HEK293 (cell line): ENCODE data around the gene POLR1H.

ENCODE experiments used
- KLF1 ChIP-seq: fragments of 450-650 bp; formaldehyde crosslinking; IDR thresholded peaks from 2 replicates; pipeline ENCODE4 v1.5.1; 2016; ENCODE audit warnings: missing biosample characterization, missing genetic modification characterization
- KLF10 ChIP-seq: fragments of 450-650 bp; IDR thresholded peaks from 2 replicates; pipeline ENCODE4 v1.5.1; 2018; ENCODE audit warnings: missing biosample characterization, mild to moderate bottlenecking, missing genetic modification characterization
- KLF9 ChIP-seq: fragments of 450-650 bp; formaldehyde crosslinking; IDR thresholded peaks from 2 replicates; pipeline ENCODE4 v1.5.1; 2016; ENCODE audit warnings: missing biosample characterization, missing genetic modification characterization, low read depth
- SP2 ChIP-seq: fragments of 450-650 bp; formaldehyde crosslinking; IDR thresholded peaks from 2 replicates; pipeline ENCODE4 v1.5.1; 2016; ENCODE audit warnings: missing biosample characterization, missing genetic modification characterization
- ZBTB8A ChIP-seq: fragments of 450-650 bp; formaldehyde crosslinking; IDR thresholded peaks from 2 replicates; pipeline ENCODE4 v1.5.1; 2016; ENCODE audit warnings: missing biosample characterization, missing genetic modification characterization
- ZFP3 ChIP-seq: fragments of 450-650 bp; formaldehyde crosslinking; IDR thresholded peaks from 2 replicates; pipeline ENCODE4 v1.5.1; 2016; ENCODE audit warnings: low read depth, missing biosample characterization, missing genetic modification characterization
- ZNF155 ChIP-seq: fragments of 450-650 bp; formaldehyde crosslinking; IDR thresholded peaks from 2 replicates; pipeline ENCODE4 v1.5.1; 2016; ENCODE audit warnings: missing biosample characterization, missing genetic modification characterization
- ZNF157 ChIP-seq: fragments of 450-650 bp; formaldehyde crosslinking; IDR thresholded peaks from 2 replicates; pipeline ENCODE4 v1.5.1; 2016; ENCODE audit warnings: missing biosample characterization, missing genetic modification characterization
- ZNF280C ChIP-seq: fragments of 450-650 bp; formaldehyde crosslinking; IDR thresholded peaks from 2 replicates; pipeline ENCODE4 v1.5.1; 2016; ENCODE audit warnings: missing biosample characterization, missing genetic modification characterization
- ZNF394 ChIP-seq: fragments of 450-650 bp; formaldehyde crosslinking; IDR thresholded peaks from 2 replicates; pipeline ENCODE4 v1.5.1; 2016; ENCODE audit warnings: missing biosample characterization, missing genetic modification characterization, mild to moderate bottlenecking, moderate library complexity, borderline replicate concordance
- ZNF398 ChIP-seq: fragments of 450-650 bp; formaldehyde crosslinking; IDR thresholded peaks from 2 replicates; pipeline ENCODE4 v1.5.1; 2017; ENCODE audit warnings: missing biosample characterization, missing genetic modification characterization
- ZNF558 ChIP-seq: fragments of 450-650 bp; formaldehyde crosslinking; IDR thresholded peaks from 2 replicates; pipeline ENCODE4 v1.5.1; 2016; ENCODE audit warnings: missing biosample characterization, missing genetic modification characterization
- ZNF571 ChIP-seq: fragments of 450-650 bp; formaldehyde crosslinking; IDR thresholded peaks from 2 replicates; pipeline ENCODE4 v1.5.0; 2017; ENCODE audit warnings: missing biosample characterization, missing genetic modification characterization
- ZNF692 ChIP-seq: fragments of 450-650 bp; formaldehyde crosslinking; IDR thresholded peaks from 2 replicates; pipeline ENCODE4 v1.5.1; 2016; ENCODE audit warnings: missing biosample characterization, missing genetic modification characterization
- ZNF704 ChIP-seq: fragments of 450-650 bp; formaldehyde crosslinking; IDR thresholded peaks from 2 replicates; pipeline ENCODE4 v1.5.1; 2016; ENCODE audit warnings: missing biosample characterization, missing genetic modification characterization
- ZNF707 ChIP-seq: fragments of 450-650 bp; formaldehyde crosslinking; IDR thresholded peaks from 2 replicates; pipeline ENCODE4 v1.5.1; 2016; ENCODE audit warnings: missing biosample characterization, missing genetic modification characterization
- ZNF768 ChIP-seq: fragments of 450-650 bp; formaldehyde crosslinking; IDR thresholded peaks from 2 replicates; pipeline ENCODE4 v1.5.1; 2018; ENCODE audit warnings: missing biosample characterization, mild to moderate bottlenecking, missing genetic modification characterization
- TF ChIP-seq, protein P1 (sequence below): fragments of 450-650 bp; formaldehyde crosslinking; IDR thresholded peaks from 2 replicates; pipeline ENCODE4 v1.5.1; 2016; ENCODE audit warnings: missing biosample characterization, missing genetic modification characterization
- TF ChIP-seq, protein P2 (sequence below): fragments of 450-650 bp; formaldehyde crosslinking; IDR thresholded peaks from 2 replicates; pipeline ENCODE4 v1.5.1; 2016; ENCODE audit warnings: missing biosample characterization, missing genetic modification characterization
- TF ChIP-seq, protein P3 (sequence below): fragments of 450-650 bp; formaldehyde crosslinking; optimal IDR thresholded peaks from 2 replicates; pipeline ENCODE3; 2016; ENCODE audit warnings: missing biosample characterization, mild to moderate bottlenecking, missing genetic modification characterization
- TF ChIP-seq, protein P4 (sequence below): fragments of 450-650 bp; formaldehyde crosslinking; IDR thresholded peaks from 2 replicates; pipeline ENCODE4 v1.5.1; 2017; ENCODE audit warnings: missing biosample characterization, missing genetic modification characterization

Gene POLR1H

DNA sequence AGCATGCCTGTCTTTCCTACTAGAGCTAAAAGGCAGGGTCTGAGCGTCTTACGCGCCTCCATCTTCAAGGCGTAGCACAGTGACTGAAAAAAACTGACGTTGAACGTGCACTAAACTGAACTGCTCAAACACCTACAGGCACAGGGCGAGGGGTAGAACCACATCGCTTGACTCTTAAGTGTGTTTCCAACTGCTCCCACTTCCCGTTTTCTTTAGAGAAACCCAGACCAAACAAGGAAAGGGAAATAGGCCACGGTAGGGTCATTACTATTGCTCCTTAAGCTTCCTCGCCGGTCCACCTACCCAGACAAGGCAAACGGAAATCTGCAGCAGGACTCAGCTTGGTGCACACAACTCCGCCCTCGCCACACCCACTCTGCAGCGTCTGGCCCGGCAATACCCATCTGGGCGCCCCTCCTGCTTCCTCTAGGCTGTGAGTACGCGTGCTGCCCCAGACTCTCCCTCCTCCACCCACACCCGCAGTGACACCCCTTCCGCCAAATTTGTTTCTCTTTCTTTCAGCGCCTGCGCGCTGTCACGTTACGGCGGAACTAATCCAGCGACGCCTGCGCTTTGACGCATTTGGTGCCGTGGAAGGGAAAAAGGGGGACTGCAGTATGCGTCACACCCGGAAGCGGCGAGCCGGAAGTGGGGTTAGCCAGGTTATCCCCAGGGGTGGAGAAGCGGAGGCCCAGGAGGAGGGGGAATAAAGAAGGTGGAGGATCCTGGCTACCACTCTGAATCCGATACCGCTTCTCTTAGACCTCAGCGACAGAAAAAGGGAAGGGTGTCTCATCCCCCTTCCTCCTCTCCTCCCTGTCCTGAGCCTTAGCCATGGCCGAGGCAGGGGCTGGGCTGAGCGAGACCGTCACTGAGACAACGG lies 5.8 kb downstream of the POLR1H start, which contains the start of gene PPP1R11 (continued):
- TF ChIP-seq ZNF398 (peak; percentile 52), ZBTB8A (tag by site-specific recombination) (peak; percentile 67), ZNF157 (tag by site-specific recombination) (no peak), ZNF155 (tag by site-specific recombination) (no peak), ZNF692 (tag by site-specific recombination) (peak; percentile 58; the same call in 1 of the 2 replicates), SP2 (tag by site-specific recombination) (peak; percentile 93), ZNF704 (tag by site-specific recombination) (no peak), ZNF707 (tag by site-specific recombination) (no peak), KLF1 (tag by site-specific recombination) (peak; percentile 92), KLF10 (tag by site-specific recombination) (peak; percentile 98), ZNF394 (tag by site-specific recombination) (peak; percentile 100), ZNF280C (no peak), ZFP3 (tag by site-specific recombination) (no peak), ZNF558 (tag by site-specific recombination) (no peak), ZNF571 (tag by site-specific recombination) (no peak), KLF9 (tag by site-specific recombination) (peak; percentile 99), ZNF768 (tag by site-specific recombination) (no peak)
- TF ChIP-seq, protein P1, sequence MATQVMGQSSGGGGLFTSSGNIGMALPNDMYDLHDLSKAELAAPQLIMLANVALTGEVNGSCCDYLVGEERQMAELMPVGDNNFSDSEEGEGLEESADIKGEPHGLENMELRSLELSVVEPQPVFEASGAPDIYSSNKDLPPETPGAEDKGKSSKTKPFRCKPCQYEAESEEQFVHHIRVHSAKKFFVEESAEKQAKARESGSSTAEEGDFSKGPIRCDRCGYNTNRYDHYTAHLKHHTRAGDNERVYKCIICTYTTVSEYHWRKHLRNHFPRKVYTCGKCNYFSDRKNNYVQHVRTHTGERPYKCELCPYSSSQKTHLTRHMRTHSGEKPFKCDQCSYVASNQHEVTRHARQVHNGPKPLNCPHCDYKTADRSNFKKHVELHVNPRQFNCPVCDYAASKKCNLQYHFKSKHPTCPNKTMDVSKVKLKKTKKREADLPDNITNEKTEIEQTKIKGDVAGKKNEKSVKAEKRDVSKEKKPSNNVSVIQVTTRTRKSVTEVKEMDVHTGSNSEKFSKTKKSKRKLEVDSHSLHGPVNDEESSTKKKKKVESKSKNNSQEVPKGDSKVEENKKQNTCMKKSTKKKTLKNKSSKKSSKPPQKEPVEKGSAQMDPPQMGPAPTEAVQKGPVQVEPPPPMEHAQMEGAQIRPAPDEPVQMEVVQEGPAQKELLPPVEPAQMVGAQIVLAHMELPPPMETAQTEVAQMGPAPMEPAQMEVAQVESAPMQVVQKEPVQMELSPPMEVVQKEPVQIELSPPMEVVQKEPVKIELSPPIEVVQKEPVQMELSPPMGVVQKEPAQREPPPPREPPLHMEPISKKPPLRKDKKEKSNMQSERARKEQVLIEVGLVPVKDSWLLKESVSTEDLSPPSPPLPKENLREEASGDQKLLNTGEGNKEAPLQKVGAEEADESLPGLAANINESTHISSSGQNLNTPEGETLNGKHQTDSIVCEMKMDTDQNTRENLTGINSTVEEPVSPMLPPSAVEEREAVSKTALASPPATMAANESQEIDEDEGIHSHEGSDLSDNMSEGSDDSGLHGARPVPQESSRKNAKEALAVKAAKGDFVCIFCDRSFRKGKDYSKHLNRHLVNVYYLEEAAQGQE (tag by site-specific recombination) = no peak
- TF ChIP-seq, protein P2, sequence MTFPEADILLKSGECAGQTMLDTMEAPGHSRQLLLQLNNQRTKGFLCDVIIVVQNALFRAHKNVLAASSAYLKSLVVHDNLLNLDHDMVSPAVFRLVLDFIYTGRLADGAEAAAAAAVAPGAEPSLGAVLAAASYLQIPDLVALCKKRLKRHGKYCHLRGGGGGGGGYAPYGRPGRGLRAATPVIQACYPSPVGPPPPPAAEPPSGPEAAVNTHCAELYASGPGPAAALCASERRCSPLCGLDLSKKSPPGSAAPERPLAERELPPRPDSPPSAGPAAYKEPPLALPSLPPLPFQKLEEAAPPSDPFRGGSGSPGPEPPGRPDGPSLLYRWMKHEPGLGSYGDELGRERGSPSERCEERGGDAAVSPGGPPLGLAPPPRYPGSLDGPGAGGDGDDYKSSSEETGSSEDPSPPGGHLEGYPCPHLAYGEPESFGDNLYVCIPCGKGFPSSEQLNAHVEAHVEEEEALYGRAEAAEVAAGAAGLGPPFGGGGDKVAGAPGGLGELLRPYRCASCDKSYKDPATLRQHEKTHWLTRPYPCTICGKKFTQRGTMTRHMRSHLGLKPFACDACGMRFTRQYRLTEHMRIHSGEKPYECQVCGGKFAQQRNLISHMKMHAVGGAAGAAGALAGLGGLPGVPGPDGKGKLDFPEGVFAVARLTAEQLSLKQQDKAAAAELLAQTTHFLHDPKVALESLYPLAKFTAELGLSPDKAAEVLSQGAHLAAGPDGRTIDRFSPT (tag by site-specific recombination) = peak; percentile 50; the same call in 1 of the 2 replicates
- TF ChIP-seq, protein P3, sequence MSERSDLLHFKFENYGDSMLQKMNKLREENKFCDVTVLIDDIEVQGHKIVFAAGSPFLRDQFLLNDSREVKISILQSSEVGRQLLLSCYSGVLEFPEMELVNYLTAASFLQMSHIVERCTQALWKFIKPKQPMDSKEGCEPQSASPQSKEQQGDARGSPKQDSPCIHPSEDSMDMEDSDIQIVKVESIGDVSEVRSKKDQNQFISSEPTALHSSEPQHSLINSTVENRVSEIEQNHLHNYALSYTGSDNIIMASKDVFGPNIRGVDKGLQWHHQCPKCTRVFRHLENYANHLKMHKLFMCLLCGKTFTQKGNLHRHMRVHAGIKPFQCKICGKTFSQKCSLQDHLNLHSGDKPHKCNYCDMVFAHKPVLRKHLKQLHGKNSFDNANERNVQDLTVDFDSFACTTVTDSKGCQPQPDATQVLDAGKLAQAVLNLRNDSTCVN (tag by site-specific recombination) = peak; percentile 45
- TF ChIP-seq, protein P4, sequence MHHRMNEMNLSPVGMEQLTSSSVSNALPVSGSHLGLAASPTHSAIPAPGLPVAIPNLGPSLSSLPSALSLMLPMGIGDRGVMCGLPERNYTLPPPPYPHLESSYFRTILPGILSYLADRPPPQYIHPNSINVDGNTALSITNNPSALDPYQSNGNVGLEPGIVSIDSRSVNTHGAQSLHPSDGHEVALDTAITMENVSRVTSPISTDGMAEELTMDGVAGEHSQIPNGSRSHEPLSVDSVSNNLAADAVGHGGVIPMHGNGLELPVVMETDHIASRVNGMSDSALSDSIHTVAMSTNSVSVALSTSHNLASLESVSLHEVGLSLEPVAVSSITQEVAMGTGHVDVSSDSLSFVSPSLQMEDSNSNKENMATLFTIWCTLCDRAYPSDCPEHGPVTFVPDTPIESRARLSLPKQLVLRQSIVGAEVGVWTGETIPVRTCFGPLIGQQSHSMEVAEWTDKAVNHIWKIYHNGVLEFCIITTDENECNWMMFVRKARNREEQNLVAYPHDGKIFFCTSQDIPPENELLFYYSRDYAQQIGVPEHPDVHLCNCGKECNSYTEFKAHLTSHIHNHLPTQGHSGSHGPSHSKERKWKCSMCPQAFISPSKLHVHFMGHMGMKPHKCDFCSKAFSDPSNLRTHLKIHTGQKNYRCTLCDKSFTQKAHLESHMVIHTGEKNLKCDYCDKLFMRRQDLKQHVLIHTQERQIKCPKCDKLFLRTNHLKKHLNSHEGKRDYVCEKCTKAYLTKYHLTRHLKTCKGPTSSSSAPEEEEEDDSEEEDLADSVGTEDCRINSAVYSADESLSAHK (tag by site-specific recombination) = no peak
